SK-N-SH treated with all-trans-retinoic acid at 6 μM for 48 hours (cell line): Measurements from ENCODE around the gene C1QTNF3.

Source experiments
- ATAC-seq: fragments of 200-7000 bp; cut with Tn5 transposase; 3 replicates; pipeline ENCODE4 v1.9.1; 2020; ENCODE audit warnings: mild to moderate bottlenecking, moderate library complexity
- ARNTL ChIP-seq: fragments of 450-650 bp; formaldehyde crosslinking; IDR thresholded peaks from 2 replicates; pipeline ENCODE4 v1.5.0; 2020; ENCODE audit warnings: low read depth, mild to moderate bottlenecking, moderate library complexity, borderline replicate concordance
- BACH2 ChIP-seq: fragments of 250-450 bp; sonication (Bioruptor Pico); IDR thresholded peaks from 2 replicates; pipeline ENCODE4 v1.9.0; 2021; ENCODE audit warnings: mild to moderate bottlenecking, borderline replicate concordance
- CREB5 ChIP-seq: fragments of 250-450 bp; sonication (Bioruptor Pico); IDR thresholded peaks from 2 replicates; pipeline ENCODE4 v1.5.1; 2020; ENCODE audit warnings: low read depth, mild to moderate bottlenecking, moderate library complexity
- CSDC2 ChIP-seq: fragments of 250-450 bp; sonication (Bioruptor Pico); IDR thresholded peaks from 2 replicates; pipeline ENCODE4 v1.5.0; 2020; ENCODE audit warnings: mild to moderate bottlenecking, moderate library complexity
- CSRNP3 ChIP-seq: fragments of 250-450 bp; sonication (Bioruptor Pico); IDR thresholded peaks from 2 replicates; pipeline ENCODE4 v1.5.1; 2021; ENCODE audit warnings: mild to moderate bottlenecking, moderate library complexity
- ESRRG ChIP-seq: fragments of 250-450 bp; sonication (Bioruptor Pico); IDR thresholded peaks from 2 replicates; pipeline ENCODE4 v1.6.1; 2021; ENCODE audit warnings: mild to moderate bottlenecking
- GLIS3 ChIP-seq: fragments of 250-450 bp; sonication (Bioruptor Pico); IDR thresholded peaks from 2 replicates; pipeline ENCODE4 v1.5.0; 2020; ENCODE audit warnings: mild to moderate bottlenecking, moderate library complexity
- ISL1 ChIP-seq: fragments of 250-450 bp; sonication (Bioruptor Pico); IDR thresholded peaks from 2 replicates; pipeline ENCODE4 v2.1.2; 2022; ENCODE audit warnings: mild to moderate bottlenecking, moderate library complexity
- OSR1 ChIP-seq: fragments of 250-450 bp; sonication (Bioruptor Pico); IDR thresholded peaks from 2 replicates; pipeline ENCODE4 v1.8.0; 2022; ENCODE audit warnings: moderate library complexity, mild to moderate bottlenecking, inconsistent platforms
- PATZ1 ChIP-seq: fragments of 250-450 bp; sonication (Bioruptor Pico); IDR thresholded peaks from 2 replicates; pipeline ENCODE4 v1.8.0; 2020; ENCODE audit warnings: mild to moderate bottlenecking, moderate library complexity, borderline replicate concordance
- POU6F1 ChIP-seq: fragments of 250-450 bp; sonication (Bioruptor Pico); IDR thresholded peaks from 2 replicates; pipeline ENCODE4 v1.8.0; 2021; ENCODE audit warnings: low read depth, mild to moderate bottlenecking, moderate library complexity, borderline replicate concordance
- PPARA ChIP-seq: fragments of 250-450 bp; sonication (Bioruptor Pico); IDR thresholded peaks from 2 replicates; pipeline ENCODE4 v1.5.0; 2020; ENCODE audit warnings: mild to moderate bottlenecking, borderline replicate concordance
- RARB ChIP-seq: fragments of 250-450 bp; sonication (Bioruptor Pico); IDR thresholded peaks from 2 replicates; pipeline ENCODE4 v1.8.0; 2021; ENCODE audit warnings: mild to moderate bottlenecking, moderate library complexity
- TOX ChIP-seq: fragments of 250-450 bp; sonication (Bioruptor Pico); IDR thresholded peaks from 2 replicates; pipeline ENCODE4 v1.8.0; 2021; ENCODE audit warnings: mild to moderate bottlenecking, moderate library complexity, borderline replicate concordance
- TSHZ2 ChIP-seq: fragments of 250-450 bp; sonication (Bioruptor Pico); IDR thresholded peaks from 2 replicates; pipeline ENCODE4 v1.5.0; 2020; ENCODE audit warnings: mild to moderate bottlenecking, moderate library complexity
- ZC3H10 ChIP-seq: fragments of 250-450 bp; sonication (Bioruptor Pico); IDR thresholded peaks from 2 replicates; pipeline ENCODE4 v1.5.1; 2021; ENCODE audit warnings: mild to moderate bottlenecking, moderate library complexity
- ZFP3 ChIP-seq: fragments of 250-450 bp; sonication (Bioruptor Pico); IDR thresholded peaks from 2 replicates; pipeline ENCODE4 v1.5.0; 2020; ENCODE audit warnings: mild to moderate bottlenecking, moderate library complexity
- ZFP30 ChIP-seq: fragments of 450-650 bp; formaldehyde crosslinking; IDR thresholded peaks from 2 replicates; pipeline ENCODE4 v1.5.0; 2022; ENCODE audit warnings: mild to moderate bottlenecking, moderate library complexity
- ZNF70 ChIP-seq: fragments of 450-650 bp; formaldehyde crosslinking; IDR thresholded peaks from 2 replicates; pipeline ENCODE4 v1.5.0; 2020; ENCODE audit warnings: mild to moderate bottlenecking, moderate library complexity
- ZNF8 ChIP-seq: fragments of 450-650 bp; formaldehyde crosslinking; IDR thresholded peaks from 2 replicates; pipeline ENCODE4 v1.5.0; 2020; ENCODE audit warnings: mild to moderate bottlenecking, moderate library complexity

Gene C1QTNF3

GRCh38 chr5:34041247-34041972 lies 1.6 kb downstream of the C1QTNF3 start:
- ATAC-seq, result no peak

GRCh38 chr5:34040472-34040871 lies 2.5 kb downstream of the C1QTNF3 start:
- TF ChIP-seq ISL1 (CRISPR knock-in tag) (no peak), TOX (CRISPR knock-in tag) (no peak), RARB (CRISPR knock-in tag) (no peak), OSR1 (no peak), ZNF70 (CRISPR knock-in tag) (no peak), CREB5 (CRISPR knock-in tag) (no peak), POU6F1 (CRISPR knock-in tag) (no peak), CSRNP3 (CRISPR knock-in tag) (no peak), ZFP30 (no peak), ESRRG (CRISPR knock-in tag) (no peak), ZC3H10 (no peak), PPARA (no peak), CSDC2 (CRISPR knock-in tag) (no peak), PATZ1 (CRISPR knock-in tag) (no peak), GLIS3 (no peak), ARNTL (CRISPR knock-in tag) (no peak), ZFP3 (CRISPR knock-in tag) (no peak), ZNF8 (CRISPR knock-in tag) (no peak), TSHZ2 (CRISPR knock-in tag) (no peak), BACH2 (CRISPR knock-in tag) (no peak)
- TF ChIP-seq, all 23 proteins: peak for 0
- no peak for ATAC-seq

More at GRCh38 chr5:34041247-34041972, 1.6 kb downstream of the C1QTNF3 start:
- TF ChIP-seq ZFP3 (CRISPR knock-in tag), result no peak
- TF ChIP-seq ZC3H10, result no peak
- TF ChIP-seq RARB (CRISPR knock-in tag), result no peak
- no peak for TF ChIP-seq PPARA
- TF ChIP-seq ESRRG (CRISPR knock-in tag), result no peak
- TF ChIP-seq PATZ1 (CRISPR knock-in tag), result no peak
